LNCAP (cell line): ENCODE results near the gene PITPNB.

ENCODE experiments used
- TF ChIP-seq, protein P1 (sequence below): fragments of 450-650 bp; IDR thresholded peaks from 2 replicates; pipeline ENCODE4 v1.5.1; 2017; ENCODE audit warnings: mild to moderate bottlenecking

Gene PITPNB

GRCh38 chr22:27900153-27900552 is 18.9 kb downstream of the PITPNB start:
- TF ChIP-seq, protein P1, sequence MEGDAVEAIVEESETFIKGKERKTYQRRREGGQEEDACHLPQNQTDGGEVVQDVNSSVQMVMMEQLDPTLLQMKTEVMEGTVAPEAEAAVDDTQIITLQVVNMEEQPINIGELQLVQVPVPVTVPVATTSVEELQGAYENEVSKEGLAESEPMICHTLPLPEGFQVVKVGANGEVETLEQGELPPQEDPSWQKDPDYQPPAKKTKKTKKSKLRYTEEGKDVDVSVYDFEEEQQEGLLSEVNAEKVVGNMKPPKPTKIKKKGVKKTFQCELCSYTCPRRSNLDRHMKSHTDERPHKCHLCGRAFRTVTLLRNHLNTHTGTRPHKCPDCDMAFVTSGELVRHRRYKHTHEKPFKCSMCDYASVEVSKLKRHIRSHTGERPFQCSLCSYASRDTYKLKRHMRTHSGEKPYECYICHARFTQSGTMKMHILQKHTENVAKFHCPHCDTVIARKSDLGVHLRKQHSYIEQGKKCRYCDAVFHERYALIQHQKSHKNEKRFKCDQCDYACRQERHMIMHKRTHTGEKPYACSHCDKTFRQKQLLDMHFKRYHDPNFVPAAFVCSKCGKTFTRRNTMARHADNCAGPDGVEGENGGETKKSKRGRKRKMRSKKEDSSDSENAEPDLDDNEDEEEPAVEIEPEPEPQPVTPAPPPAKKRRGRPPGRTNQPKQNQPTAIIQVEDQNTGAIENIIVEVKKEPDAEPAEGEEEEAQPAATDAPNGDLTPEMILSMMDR = no peak

DNA sequence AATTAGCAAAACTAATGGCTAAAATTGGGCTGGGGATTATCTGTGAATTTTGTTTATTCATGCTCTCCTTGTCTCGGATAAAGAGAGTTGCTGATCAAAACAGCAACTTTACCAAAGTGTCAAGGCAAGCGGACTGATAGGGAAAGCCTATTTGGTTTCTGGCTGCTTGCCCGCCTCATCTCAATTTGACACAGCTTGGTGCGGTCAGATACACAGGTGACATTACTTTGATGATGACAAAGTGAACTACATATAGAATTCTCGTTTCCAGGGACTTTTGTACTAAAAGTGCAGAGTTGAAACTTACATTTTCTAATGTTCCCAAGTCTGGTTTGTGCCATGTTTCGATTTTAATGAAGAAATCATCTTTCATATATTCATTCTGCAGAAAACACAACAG is 22.8 kb downstream of the PITPNB start:
- TF ChIP-seq, protein P1 = no peak

DNA sequence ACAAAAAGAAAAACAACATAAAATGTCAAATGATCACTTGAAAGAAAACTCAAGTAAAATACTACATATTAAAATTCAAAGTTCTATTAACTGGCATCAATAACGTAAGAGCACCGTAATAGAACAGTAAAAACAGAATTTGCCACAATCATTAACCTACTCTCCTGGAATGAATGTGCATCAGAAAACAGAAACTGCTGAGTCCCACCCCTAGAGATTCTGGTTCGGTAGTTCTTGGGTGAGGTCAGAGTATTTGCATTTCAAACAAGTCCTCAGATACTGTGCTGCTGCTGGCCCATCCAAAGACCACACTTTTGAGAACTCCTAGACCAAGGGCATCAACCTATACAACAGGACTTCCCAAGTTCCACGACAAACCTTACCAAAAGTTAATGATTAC is 23.5 kb downstream of the PITPNB start:
- TF ChIP-seq, protein P1 = no peak

GRCh38 chr22:27892811-27893210 is 26.2 kb downstream of the PITPNB start:
- TF ChIP-seq, protein P1 = no peak

- TF ChIP-seq, protein P1 = no peak
Observed at GRCh38 chr22:27892064-27892463, 27.0 kb downstream of the PITPNB start.

GRCh38 chr22:27888310-27888709 is 30.7 kb downstream of the PITPNB start:
- TF ChIP-seq, protein P1 = no peak

GRCh38 chr22:27886843-27887151 is 32.3 kb downstream of the PITPNB start:
- TF ChIP-seq, protein P1 = no peak
